GM18499 (cell line): ENCODE measurements around the gene FAHD1.

Source experiments
- ATAC-seq: cut with Tn5 transposase; IDR thresholded peaks from one replicate; pipeline ENCODE4 v1.9.1; 2021; ENCODE audit warnings: moderate number of reproducible peaks; ENCODE audit not compliant: insufficient read depth, unreplicated experiment

Gene FAHD1

GRCh38 chr16:1826691-1827573 is at the start of gene FAHD1, which contains the start of gene HAGH:
TSS of gene FAHD1 (plus strand) at chr16:1827206. CDS start at chr16:1827239, 33 bp downstream.
TSS of gene HAGH (minus strand) at chr16:1826825. CDS start at chr16:1826787, 38 bp downstream.
- ATAC-seq, result peak; percentile 51

- no peak for ATAC-seq
Measured at GRCh38 chr16:1777375-1778199, 49.4 kb upstream of the FAHD1 start.

- ATAC-seq, result no peak
Measured at GRCh38 chr16:1778200-1779179, 48.5 kb upstream of the FAHD1 start.

- no peak for ATAC-seq
Measured at GRCh38 chr16:1779234-1779701, 47.7 kb upstream of the FAHD1 start.

GRCh38 chr16:1779741-1780676 is 47.0 kb upstream of the FAHD1 start:
- ATAC-seq, result no peak

GRCh38 chr16:1780677-1781072 is 46.3 kb upstream of the FAHD1 start:
- no peak for ATAC-seq

GRCh38 chr16:1781254-1781653 is 45.8 kb upstream of the FAHD1 start:
- no peak for ATAC-seq

GRCh38 chr16:1781758-1782407 is 45.1 kb upstream of the FAHD1 start:
- no peak for ATAC-seq

- ATAC-seq, result peak; percentile 75
Measured at GRCh38 chr16:1782408-1783264, 44.4 kb upstream of the FAHD1 start, which contains the start of the genes NUBP2 and SPSB3. TSS of gene NUBP2 (plus strand) at chr16:1782960. CDS start at chr16:1783021, 61 bp downstream. TSS of gene SPSB3 (minus strand) at chr16:1782571. CDS start at chr16:1781483, 1,088 bp downstream.

GRCh38 chr16:1784977-1785845 is 41.8 kb upstream of the FAHD1 start:
- no peak for ATAC-seq

GRCh38 chr16:1785846-1786170 is 41.2 kb upstream of the FAHD1 start:
- ATAC-seq, result no peak

- no peak for ATAC-seq
Measured at GRCh38 chr16:1786242-1787055, 40.6 kb upstream of the FAHD1 start.

- ATAC-seq, result no peak
Measured at GRCh38 chr16:1787056-1787321, 40.0 kb upstream of the FAHD1 start.

GRCh38 chr16:1787322-1788094 is 39.5 kb upstream of the FAHD1 start:
- ATAC-seq, result no peak

GRCh38 chr16:1788095-1788707 is 38.8 kb upstream of the FAHD1 start:
- no peak for ATAC-seq
